Right lobe of liver (tissue), 4 donors: ENCODE results near the gene MYRIP.

ENCODE experiments used
- CTCF ChIP-seq, 4 donors: fragments of 200-600 bp in 3 of 4; fragments of 450-650 bp in 1 of 4; IDR thresholded peaks; one replicate each; pipeline versions ENCODE4 v1.5.1 to v1.8.0; 2016 to 2022; ENCODE audit warnings: antibody characterized with exemption in 4 of 4, mild to moderate bottlenecking in 2 of 4
- POLR2A ChIP-seq: fragments of 450-650 bp; IDR thresholded peaks from one replicate; pipeline ENCODE4 v1.6.1; 2017; ENCODE audit warnings: antibody characterized with exemption, mild to moderate bottlenecking
- donor health status: DM: no; HTN: no; CAD: no.
- donor health status: DM: no; HTN: no; CAD: no.
- donor health status: DM: no; HTN: yes; CAD: no.

GRCh38 chr3:40116478-40117177 lies 307.2 kb downstream of the MYRIP start:
- no peak for TF ChIP-seq POLR2A
- TF ChIP-seq CTCF (IDR thresholded peaks at IDR 0.05): no peak
